Measurements from ENCODE around the gene WDR73.

DNA sequence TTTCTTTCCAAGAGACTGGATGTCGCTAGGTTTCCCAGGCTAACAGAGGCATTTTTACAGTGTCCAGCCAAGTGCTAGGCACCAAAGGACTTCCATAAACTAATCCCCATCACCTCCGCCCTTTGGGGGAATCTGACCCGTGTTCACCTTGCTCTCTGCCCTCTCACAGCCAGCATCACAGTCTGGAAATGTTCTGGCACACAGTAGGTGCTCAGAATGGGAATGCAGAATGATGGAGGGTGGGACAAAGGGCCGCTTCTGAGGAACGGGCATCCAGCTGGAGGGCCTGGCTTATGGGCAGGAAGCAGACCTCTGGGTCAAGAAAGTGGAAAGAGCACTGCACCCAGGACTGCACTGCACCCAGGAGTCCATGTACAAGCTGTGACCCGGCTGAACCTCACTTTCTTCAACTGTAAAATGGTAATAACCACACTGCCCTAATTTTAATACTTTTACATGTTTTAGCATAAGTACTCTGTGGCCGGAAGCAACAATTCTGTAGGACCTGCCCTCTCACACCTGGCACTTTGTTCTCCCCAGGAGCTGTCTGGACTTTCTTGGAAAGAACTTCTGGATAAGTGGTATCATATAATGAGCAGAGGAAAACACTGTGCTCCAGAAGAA lies 4.8 kb upstream of the WDR73 start:
- TF ChIP-seq, protein P1, sequence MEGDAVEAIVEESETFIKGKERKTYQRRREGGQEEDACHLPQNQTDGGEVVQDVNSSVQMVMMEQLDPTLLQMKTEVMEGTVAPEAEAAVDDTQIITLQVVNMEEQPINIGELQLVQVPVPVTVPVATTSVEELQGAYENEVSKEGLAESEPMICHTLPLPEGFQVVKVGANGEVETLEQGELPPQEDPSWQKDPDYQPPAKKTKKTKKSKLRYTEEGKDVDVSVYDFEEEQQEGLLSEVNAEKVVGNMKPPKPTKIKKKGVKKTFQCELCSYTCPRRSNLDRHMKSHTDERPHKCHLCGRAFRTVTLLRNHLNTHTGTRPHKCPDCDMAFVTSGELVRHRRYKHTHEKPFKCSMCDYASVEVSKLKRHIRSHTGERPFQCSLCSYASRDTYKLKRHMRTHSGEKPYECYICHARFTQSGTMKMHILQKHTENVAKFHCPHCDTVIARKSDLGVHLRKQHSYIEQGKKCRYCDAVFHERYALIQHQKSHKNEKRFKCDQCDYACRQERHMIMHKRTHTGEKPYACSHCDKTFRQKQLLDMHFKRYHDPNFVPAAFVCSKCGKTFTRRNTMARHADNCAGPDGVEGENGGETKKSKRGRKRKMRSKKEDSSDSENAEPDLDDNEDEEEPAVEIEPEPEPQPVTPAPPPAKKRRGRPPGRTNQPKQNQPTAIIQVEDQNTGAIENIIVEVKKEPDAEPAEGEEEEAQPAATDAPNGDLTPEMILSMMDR (conservative IDR thresholded peaks at IDR 0.05; ENCODE audit: low read depth, low read length) = no peak
- no peak for TF ChIP-seq EZH2 (IDR thresholded peaks at IDR 0.05; ENCODE audit: borderline replicate concordance, low read depth, low read length, poor library complexity, severe bottlenecking)
